Kidney (tissue), 14 donors: ENCODE measurements around the gene MMP3. TPM values are rescaled to one million over a fixed set of nuclear protein-coding genes. Genes with fewer than 3 reads are reported as not detected.

ENCODE experiments used
- DNase-seq, 5 donors: peaks; one replicate each; pipeline ENCODE4 v3.0.0-alpha.2; 2013 to 2020
- FAIRE-seq: peaks from 2 replicates; lab custom pipeline; 2012; peaks lifted over from hg19 to GRCh38; lab: Jason Lieb, UNC
- H3K27ac ChIP-seq, 2 donors: one replicate each; pipeline ENCODE4 v1.7.0; 2013; ENCODE audit warnings: low read depth in 2 of 2, low read length in 2 of 2, inconsistent platforms in 1 of 2
- H3K27me3 ChIP-seq: one replicate; pipeline ENCODE4 v1.7.1; 2013; ENCODE audit warnings: low read length, inconsistent platforms; ENCODE audit not compliant: control insufficient read depth, insufficient read depth
- H3K36me3 ChIP-seq, 3 donors: one replicate each; pipeline versions ENCODE4 v1.7.0 to v1.7.1; 2013; ENCODE audit warnings: low read length in 3 of 3, control low read depth in 1 of 3, inconsistent platforms in 1 of 3; ENCODE audit not compliant: insufficient read depth in 3 of 3, control insufficient read depth in 2 of 3
- H3K4me1 ChIP-seq, 3 donors: one replicate each; pipeline versions ENCODE4 v1.7.0 to v1.7.1; 2013; ENCODE audit warnings: low read length in 3 of 3, inconsistent platforms in 1 of 3, low read depth in 1 of 3; ENCODE audit not compliant: control insufficient read depth in 2 of 3, insufficient read depth in 2 of 3
- H3K4me3 ChIP-seq, 3 donors: one replicate each; pipeline versions ENCODE4 v1.7.0 to v1.8.1; 2013; ENCODE audit warnings: low read length in 3 of 3, control low read depth in 1 of 3, inconsistent platforms in 1 of 3
- H3K9ac ChIP-seq, 3 donors: one replicate each; pipeline versions ENCODE4 v1.7.0 to v1.7.1; 2013; ENCODE audit warnings: low read length in 3 of 3, control low read depth in 1 of 3, inconsistent platforms in 1 of 3
- H3K9me3 ChIP-seq, 3 donors: one replicate each; pipeline versions ENCODE4 v1.7.0 to v1.7.1; 2013; ENCODE audit warnings: low read length in 3 of 3, control low read depth in 1 of 3, inconsistent platforms in 1 of 3; ENCODE audit not compliant: control insufficient read depth in 2 of 3, insufficient read depth in 1 of 3
- CTCF ChIP-seq: IDR thresholded peaks from 3 replicates; pipeline ENCODE4 v1.5.1; 2012; ENCODE audit warnings: mild to moderate bottlenecking, moderate library complexity, borderline replicate concordance; ENCODE audit not compliant: insufficient read depth; ENCODE audit errors: extremely low read depth
- intact Hi-C: fragments of 100-400 bp; cut with DNase I; formaldehyde crosslinking; loops from one replicate; pipeline ENCODE4 v1.11.1; 2022
- polyA plus RNA-seq: library from polyadenylated mRNA; stranded (reverse); fragments of 350-450 nt; fragmentation: Illumina TruSeq; extraction: RNeasy Lipid Tissue Mini Kit (QIAGEN cat#74804); gene quantifications from one replicate; pipeline ENCODE4 v1.2.3, GENCODE V29; 2014; ENCODE audit warnings: low read depth, low replicate concordance; ENCODE audit not compliant: insufficient read depth
- total RNA-seq: library from RNA; stranded (reverse); fragmentation: NEBNext Ultra II Directional; extraction: Animal tissue kit (Norgen Biotek cat#: 25700); gene quantifications from one replicate; pipeline ENCODE4 v1.2.1, GENCODE V29; 2021
- donor health status: control.
- donor health status: control.
- donor health status: control.
- donor health status: control.
- donor health status: control.
- donor health status: DM: yes; HTN: yes; CAD: no.
- donor health status: Normal renal cell carcinoma (clear cell type).

MMP3 gene
- total and polyA plus RNA-seq, 2 donors from 2014 or later: 0.44 TPM; not detected in 1

- DNase-seq (no peak), FAIRE-seq (no peak)
- Histone ChIP-seq H3K9me3 (no peaks in the 10 kb centered on the region), H3K36me3 (no peaks in the 10 kb centered on the region), H3K9ac (no peak overlapping the region), H3K4me1 (no peaks in the 10 kb centered on the region), H3K27ac (no peak overlapping the region), H3K4me3 (no peak overlapping the region), H3K27me3 (no peaks in the 10 kb centered on the region)
- no peak for TF ChIP-seq CTCF
- intact Hi-C loops: no loop called here
Observed at GRCh38 chr11:102883141-102883540, 39.7 kb upstream of the MMP3 start.

- no peak overlapping the region for H3K4me3 ChIP-seq
- H3K27ac ChIP-seq: no peak overlapping the region
- no peaks in the 10 kb centered on the region for H3K27me3 ChIP-seq
- no peak overlapping the region for H3K9ac ChIP-seq
- no peaks in the 10 kb centered on the region for H3K4me1 ChIP-seq
- TF ChIP-seq CTCF: no peak
- FAIRE-seq: no peak
- intact Hi-C loops: no loop called here
- no peaks in the 10 kb centered on the region for H3K9me3 ChIP-seq
- DNase-seq: no peak
- no peaks in the 10 kb centered on the region for H3K36me3 ChIP-seq
Observed at GRCh38 chr11:102882389-102883024, 39.1 kb upstream of the MMP3 start.

- H3K9ac ChIP-seq: no peak overlapping the region
- no peaks in the 10 kb centered on the region for H3K4me1 ChIP-seq
- no peaks in the 10 kb centered on the region for H3K27me3 ChIP-seq
- DNase-seq (no peak), FAIRE-seq (no peak)
- TF ChIP-seq CTCF: no peak
- intact Hi-C loops: no loop called here
- H3K9me3 ChIP-seq: no peaks in the 10 kb centered on the region
- H3K27ac ChIP-seq: no peak overlapping the region
- H3K36me3 ChIP-seq: no peaks in the 10 kb centered on the region
- H3K4me3 ChIP-seq: no peak overlapping the region
Observed at GRCh38 chr11:102879801-102880200, 36.4 kb upstream of the MMP3 start.

GRCh38 chr11:102878595-102878994, 35.2 kb upstream of the MMP3 start:
- Histone ChIP-seq H3K4me3 (no peak overlapping the region), H3K9me3 (no peaks in the 10 kb centered on the region), H3K4me1 (no peaks in the 10 kb centered on the region), H3K9ac (no peak overlapping the region), H3K36me3 (no peaks in the 10 kb centered on the region), H3K27ac (no peak overlapping the region), H3K27me3 (no peaks in the 10 kb centered on the region)
- FAIRE-seq: no peak
- intact Hi-C loops: no loop called here
- TF ChIP-seq CTCF: no peak
- DNase-seq: no peak
